Measurements from ENCODE around the gene SERINC2.

SERINC2 gene

DNA sequence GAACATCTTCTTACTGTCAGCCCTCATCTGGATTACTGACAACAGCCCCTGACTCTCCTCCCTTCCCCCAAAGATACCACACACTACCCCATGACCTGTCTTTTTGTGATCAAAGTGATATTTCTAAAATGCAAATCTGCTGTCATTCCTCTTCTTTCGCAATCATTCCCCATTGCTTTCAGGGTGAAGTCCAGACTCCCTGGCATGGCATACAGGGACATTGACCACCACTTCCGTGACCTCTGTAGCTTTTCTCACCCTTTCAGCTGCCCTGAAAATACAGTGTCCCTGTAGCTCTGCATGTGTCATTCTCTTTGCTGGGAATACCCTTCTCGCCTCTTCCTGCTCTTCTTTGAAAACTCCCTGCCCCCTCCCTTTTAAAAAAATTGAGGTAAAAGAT is 4.1 kb downstream of the SERINC2 start:
- no peak overlapping the region for H3K27ac ChIP-seq
- TF ChIP-seq CTCF (conservative IDR thresholded peaks at IDR 0.05), result no peak

GRCh38 chr1:31418626-31419323 is 5.8 kb downstream of the SERINC2 start:
- TF ChIP-seq CTCF (conservative IDR thresholded peaks at IDR 0.05), result no peak

DNA sequence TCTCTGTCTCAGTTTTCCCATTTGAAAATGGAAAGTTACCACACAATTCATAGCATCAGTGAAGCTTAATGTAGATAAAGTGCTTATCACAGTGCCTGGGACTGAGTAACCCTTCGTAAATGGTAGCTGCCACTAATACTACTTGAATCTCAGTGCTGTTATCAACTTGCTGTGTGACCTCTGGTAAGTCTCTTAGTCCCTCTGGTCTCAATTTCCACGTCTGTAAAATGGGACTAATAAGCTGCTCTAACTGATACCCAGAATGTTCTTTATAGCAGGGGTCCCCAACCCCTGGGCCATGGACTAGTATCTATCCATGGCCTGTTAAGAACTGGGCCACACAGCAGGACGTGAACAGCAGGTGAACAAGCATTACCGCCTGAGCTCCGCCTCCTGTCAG is 7.7 kb downstream of the SERINC2 start:
- no peak for TF ChIP-seq CTCF (conservative IDR thresholded peaks at IDR 0.05)
- H3K27ac ChIP-seq, result no peak overlapping the region

More at GRCh38 chr1:31418626-31419323, 5.8 kb downstream of the SERINC2 start:
- no peak overlapping the region for H3K27ac ChIP-seq

- no peak overlapping the region for H3K27ac ChIP-seq
- peak; percentile 66 for TF ChIP-seq CTCF (conservative IDR thresholded peaks at IDR 0.05)
These were observed 8.5 kb downstream of the SERINC2 start for GRCh38 chr1:31421371-31422040.

GRCh38 chr1:31422505-31423319 is 9.7 kb downstream of the SERINC2 start:
- no peak overlapping the region for H3K27ac ChIP-seq
- peak; percentile 95 for TF ChIP-seq CTCF (conservative IDR thresholded peaks at IDR 0.05)

GRCh38 chr1:31423418-31423947 is 10.5 kb downstream of the SERINC2 start:
- H3K27ac ChIP-seq, result no peak overlapping the region

More at GRCh38 chr1:31423418-31423947, 10.5 kb downstream of the SERINC2 start:
- TF ChIP-seq CTCF (conservative IDR thresholded peaks at IDR 0.05), result no peak

Measured in VCaP (cell line).